Stimulated activated CD8-positive, alpha-beta memory T cell treated with anti-CD3 and anti-CD28 coated beads, Interleukin-15, amount 100 ng/mL, for 1 hour (primary cell): ENCODE measurements around the gene CLNK.
"Not testable (repeated sequence)": the region's sequence is repeated elsewhere in the genome, so short reads cannot be mapped to it uniquely, and the experiment has no call there.

Experiments used
- DNase-seq: peaks from one replicate; pipeline ENCODE4 v3.0.0-alpha.2; 2020; ENCODE audit warnings: low read depth

The CLNK gene

DNA sequence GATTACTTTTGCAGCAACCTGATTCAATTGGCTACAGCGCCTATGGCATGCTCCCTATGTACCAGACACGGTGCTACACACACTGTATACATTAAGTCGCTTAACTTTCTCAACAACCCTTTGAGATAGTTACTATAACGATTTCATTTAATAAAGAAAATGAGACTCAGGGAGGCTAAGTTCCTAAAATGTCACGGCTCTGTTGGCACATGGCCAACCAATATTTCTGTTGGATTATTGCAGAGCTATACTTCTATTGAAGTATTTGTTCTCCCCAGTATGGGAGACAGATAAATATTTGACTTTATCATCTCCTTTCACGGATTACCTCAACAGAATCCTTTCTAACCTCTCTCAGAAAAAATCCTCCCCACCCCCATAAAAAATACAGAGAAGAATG lies 25.3 kb downstream of the CLNK start:
- DNase-seq = no peak

DNA sequence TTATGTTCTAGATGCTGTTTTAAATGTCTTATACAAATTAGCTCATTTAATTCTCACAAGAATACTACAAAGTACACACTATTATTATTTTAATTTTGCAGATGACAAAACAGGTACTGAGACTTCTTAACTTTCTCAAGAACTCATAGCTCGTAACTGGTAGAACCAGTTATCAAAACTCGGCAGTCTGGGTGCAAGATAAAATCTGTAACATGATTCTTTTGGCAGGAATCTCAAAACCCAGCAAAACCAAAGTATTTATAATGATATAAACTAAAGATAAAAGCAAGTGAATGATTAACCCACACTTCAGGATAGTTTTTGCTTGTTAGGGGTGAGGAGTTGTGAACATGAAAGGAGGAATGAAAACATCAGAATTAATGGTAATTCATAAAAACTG lies 27.6 kb downstream of the CLNK start:
- no peak for DNase-seq

DNA sequence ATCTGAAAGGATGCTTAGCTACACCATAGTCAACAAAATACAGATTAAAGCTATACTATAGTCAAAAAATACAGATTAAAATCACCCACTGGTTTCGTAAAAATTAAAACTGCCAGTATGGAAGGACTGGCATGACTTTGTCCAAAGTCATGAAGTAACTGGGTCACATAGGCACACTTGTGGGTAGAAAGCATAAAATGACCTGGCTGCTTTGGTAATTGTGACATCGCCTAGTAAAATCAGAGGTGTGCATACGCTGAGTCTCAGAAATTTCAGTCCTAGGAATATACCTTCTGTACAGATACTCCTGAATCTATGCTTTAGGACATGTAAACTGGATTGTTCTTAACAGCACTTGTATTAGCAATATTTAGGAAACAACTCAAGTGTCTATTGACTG lies 28.1 kb downstream of the CLNK start:
- no peak for DNase-seq

DNA sequence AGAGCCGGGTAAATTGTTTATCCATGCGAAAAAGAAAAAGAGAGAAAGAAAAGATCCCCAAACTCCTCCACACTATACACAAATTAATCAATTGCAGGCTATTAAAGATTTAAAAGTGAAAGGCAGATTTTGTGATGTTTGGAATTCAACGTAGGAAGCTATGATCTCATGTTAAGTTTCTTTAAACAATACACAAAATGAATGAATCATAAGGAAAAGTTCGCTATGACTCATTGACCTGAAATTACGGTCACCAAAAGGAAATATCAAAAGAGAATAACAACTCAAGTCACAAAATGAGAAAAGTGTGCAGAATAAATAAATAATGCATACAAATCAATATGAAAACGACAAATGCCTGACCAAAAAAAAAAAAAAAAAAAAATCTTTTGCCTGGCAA lies 28.6 kb downstream of the CLNK start:
- DNase-seq = no peak

DNA sequence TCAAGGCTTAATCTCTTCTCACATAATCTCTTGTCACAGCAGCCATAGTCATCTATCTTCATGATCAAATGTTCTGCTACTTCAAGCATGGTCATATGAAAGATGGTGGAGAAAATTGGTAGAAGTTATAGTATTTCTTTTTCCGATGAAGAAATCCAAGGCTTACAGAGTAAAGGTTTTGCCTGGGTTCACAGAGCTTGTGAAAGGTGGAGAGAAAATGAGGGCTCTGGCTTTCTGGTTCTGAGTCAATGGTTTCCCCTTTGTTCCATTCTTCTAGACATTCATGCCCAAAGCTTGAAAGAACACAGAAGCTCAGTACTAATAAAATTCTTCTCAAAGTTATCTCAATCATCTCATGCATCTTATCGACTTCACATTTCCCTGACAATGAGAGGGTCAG lies 36.1 kb downstream of the CLNK start:
- no peak for DNase-seq

DNA sequence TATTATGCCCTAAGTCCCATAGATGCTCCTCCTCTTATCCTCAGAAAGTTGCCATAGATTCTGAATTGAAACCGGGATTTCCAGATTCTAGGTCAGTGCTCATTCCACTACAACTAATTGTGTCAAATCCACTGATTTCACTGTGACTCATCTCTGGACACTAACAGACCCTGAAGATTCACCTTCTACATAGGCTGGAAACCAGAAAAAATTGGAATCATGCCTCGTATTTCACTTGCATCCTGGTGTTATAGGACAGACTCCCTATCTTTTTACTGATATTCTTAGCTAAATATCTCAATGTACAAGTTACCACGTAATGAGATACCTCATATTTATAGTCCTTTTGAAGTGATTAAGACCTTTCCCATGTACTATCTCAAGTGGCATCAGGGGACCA lies 36.7 kb downstream of the CLNK start:
- no peak for DNase-seq

DNA sequence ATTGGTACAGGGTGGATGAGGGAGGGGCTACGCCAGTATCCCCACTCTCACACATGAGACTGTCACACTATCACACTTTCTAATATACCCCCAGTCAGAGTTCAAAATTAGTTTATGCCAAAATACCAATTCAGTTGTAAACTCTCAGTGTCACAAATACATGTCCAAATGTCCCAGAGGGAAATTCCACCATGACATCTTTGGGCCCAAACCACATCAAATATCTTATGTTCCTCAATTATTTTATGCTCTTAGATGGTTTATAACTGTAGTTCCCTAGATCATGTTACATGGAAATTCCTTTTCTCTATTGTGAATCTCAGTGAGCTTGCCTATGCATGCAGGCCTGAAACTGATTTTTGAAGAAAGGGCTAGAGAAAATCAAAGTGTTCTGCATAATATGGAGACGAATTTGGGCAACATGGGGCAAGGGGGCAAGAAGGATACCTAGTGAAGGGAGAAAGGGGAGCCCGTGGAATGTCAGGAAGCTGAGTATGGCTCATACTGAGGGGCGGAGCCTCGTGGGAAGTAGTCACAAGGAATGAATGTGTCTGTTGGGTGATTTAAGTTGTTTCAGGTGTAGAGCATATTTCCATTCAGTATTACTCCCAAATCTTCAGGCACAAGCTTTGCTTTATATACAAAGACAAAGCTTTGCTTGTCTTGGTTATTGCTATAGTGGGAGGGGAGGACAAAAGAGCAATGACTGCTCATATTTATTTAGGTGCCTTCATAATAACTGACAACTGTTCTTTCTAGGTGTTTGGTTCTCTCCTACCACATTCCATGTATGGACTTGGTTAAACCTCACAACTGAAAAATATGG lies 40.8 kb downstream of the CLNK start:
- DNase-seq = no peak

DNA sequence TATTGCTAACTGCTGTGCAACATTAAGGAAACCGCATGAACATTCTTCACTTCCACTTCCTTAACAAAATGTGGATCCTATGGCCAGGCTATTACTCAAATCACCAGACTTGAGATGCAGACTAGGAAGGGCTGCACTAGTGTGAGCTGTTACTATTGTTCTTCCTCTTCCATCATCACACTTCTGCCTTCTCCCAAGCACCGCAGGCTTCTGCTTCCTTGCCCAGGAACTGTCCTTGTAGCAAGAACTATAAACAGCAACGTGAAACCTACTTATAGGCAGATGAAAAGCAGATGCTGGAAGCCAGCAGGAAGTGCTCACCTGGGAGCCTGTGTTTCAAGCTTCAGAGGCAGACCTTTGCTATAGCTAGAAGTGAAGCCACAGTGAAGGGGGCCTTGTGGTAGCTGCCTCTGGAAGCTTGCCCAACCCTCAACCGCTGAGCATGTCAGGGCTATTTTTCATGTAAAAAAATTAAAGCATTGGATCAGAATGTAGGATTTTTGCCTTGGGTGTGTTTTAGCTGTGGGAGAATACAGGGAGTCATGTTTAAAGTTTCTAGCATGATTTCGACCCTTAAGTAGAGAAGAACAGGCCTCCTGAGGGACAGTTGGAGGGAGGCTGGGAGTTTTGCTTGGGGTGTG lies 43.9 kb downstream of the CLNK start:
- no peak for DNase-seq

DNA sequence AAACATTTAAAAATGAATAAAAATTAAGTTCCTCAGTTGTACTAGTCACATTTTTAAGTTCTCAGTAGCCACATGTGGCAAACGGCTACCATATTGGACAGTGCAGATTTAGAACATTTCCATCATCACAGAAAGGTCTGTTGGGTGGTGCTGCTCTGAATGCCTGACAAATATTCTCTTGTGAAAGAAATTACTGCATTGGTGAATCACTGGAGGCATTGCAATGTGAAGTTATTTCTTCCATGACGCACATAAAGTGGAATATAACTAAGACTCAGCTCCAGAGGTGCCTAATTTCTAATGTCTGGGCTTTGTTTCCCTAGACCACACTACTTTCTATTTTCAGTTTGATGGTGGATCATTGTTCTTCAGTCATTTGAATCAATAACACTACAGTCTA lies 44.9 kb downstream of the CLNK start:
- DNase-seq = no peak

DNA sequence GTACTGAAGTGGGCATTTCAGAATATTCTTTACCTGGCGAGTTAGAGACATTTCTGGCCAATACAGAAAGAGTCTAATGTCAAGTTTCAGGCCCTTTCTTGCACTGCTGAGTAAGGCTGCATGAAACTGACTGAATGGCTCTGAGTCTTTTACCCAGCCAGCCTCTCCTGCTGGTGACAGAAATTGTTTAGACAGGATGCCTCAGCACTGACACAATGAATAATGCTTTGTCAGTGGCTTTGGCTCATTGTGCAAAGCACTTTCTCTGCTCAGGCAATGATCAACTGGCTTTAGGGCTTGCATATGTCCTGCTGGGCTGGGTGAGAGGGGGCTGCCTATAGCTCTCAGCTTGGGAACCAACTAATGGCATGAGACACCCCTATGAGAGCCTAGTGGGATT lies 45.5 kb downstream of the CLNK start:
- no peak for DNase-seq

DNA sequence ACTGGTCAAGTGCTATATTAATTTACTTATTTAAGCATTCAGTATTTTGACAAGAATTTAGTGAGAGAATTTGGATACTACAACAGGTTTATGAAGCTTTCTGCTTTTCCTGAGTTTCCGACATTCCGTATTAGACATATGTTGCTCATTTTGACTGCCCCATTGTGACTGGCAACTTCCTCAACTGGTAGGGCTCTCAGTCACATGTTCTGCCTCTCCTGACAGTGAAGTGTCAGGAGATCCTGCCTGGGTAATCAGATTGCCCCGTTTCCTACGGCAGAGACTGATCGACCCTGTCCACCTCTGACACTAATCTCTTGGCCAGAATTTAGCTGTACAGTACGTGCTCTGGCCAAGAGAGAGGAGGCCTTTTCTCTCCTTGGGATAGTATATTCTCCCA lies 49.5 kb downstream of the CLNK start:
- no peak for DNase-seq

DNA sequence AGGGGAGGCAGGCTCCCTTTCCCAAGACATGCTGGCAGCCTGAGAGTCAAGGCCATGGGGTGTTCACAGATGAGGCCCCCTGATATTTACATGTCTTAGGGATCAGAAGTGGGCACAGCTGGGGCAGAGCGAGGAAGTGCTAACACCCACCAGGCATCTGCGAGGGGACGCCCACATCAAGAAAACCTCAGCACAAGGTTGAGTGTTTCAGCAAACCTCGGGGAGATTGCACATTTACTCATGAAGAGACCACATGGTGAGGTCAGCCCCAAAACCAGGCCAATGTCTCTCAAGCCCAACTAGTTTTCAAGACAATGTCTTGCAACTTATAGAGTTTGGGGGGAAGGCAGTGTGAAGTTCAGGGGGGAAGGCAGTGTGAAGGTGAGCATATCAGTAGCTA lies 55.2 kb downstream of the CLNK start:
- DNase-seq = no peak

DNA sequence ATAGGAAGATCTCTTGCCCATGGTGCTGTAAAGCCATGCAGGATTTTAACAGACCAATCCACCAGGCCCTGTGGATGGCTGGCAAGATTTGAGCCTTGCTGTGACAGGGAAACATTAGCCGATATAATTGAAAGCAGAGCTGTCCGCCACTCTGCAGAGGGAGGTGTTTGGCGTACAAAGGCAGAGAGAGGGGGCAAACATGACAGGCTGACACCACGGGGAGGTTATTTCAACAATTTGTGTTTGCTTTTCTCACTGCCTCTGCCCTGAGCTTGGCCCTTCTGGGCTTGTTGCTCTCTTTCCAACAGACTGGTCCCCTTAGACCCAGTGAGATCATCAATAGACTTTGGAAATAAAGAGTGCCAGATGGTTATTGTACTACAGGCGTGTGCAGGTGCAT lies 59.4 kb downstream of the CLNK start:
- no peak for DNase-seq

DNA sequence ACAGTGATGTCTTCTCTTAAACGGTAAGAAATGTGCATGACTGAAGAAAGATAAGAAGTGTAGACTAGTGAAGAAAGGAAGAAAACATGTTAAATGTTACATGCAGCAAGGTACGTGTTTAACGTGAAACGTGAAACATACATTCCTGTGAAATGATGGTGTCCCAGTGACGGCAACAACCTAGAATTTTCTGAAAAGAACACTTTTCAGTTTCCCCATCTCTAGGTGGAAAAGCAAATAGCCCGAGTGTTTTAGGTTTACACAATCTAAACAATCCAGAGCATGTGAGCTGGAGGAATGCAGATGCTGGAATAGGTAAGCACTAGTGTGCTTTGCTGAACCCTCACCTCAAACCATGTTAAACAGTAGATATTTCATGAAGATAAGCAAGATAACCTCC lies 60.7 kb downstream of the CLNK start:
- DNase-seq = no peak

DNA sequence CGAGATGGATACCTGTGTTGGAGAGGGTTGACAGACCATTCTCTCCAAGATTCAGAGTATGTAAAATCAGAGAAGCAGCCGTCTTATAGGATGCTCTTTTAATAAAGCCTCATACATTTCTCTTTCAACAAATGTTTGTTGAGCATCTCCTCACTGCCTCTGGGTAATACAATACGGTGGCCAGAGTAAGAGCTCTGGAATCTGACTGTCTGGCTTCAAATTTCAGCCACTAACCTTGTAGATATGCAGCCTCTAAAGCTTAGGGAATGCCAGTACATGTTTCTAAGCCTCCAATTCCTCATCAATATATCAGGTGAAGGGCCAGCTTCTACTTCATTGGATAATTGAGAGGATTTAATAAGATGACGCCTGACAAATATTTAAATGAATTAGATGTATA lies 61.3 kb downstream of the CLNK start:
- DNase-seq = no peak

DNA sequence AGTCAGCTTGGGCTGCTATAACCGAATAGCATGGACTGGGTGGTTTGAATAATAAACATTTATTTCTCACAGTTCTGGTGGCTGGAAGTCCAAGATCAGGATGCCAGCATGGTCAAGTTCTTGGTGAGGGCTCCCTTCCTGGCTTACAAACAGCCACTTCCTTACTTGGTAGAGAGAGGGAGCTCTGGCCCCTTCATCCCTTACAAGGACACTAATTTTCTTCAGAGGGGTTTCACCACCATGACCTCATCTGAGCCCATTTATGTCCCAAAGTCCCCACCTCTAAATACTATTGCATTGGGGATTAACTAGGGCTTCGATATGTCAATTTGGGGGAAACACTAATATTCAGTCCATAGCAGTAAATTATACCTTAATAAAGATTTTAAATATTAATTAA lies 61.8 kb downstream of the CLNK start:
- DNase-seq = no peak

DNA sequence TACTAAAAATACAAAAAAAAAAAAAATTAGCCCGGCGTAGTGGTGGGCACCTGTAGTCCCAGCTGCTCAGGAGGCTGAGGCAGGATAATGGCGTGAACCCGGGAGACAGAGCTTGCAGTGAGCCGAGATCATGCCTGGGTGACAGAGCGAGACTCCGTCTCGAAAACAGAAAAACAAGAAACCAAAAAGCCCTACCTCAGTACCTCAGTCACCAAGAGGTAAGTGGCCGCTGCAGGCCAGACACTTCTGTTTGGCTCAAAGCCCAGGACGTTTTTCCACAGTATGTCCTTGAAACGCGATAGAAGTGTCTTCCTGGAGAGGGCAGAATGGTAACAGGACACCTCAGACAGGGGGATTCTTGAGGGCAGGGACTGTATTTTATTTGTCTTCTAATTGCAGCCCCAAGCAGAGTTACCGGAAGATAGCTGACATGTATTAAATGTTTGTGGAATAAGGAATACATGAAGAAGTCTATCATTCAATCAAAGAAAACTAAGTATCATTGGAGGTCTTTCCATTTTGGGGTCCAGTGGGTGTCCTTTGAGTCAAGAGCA lies 63.6 kb downstream of the CLNK start:
- DNase-seq = no peak

DNA sequence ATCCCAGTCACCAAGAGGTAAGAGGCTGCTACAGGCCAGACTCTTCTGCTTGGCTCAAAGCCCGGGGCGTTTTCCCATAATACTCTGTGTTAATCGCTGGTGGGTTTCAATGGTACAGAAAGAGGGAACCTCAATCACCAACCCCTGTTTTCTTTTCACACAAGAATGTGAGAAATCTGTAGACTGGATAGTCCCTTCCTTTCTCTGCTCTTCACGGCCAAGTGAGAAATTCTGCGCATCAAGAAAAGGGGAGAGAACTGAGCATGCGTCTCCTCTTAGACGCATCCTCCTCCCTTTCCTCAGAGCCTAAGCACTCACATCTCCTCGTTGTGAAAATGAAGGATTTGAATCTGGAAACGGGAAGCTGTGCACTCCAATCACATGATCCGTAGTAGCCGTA lies 64.7 kb downstream of the CLNK start:
- no peak for DNase-seq

DNA sequence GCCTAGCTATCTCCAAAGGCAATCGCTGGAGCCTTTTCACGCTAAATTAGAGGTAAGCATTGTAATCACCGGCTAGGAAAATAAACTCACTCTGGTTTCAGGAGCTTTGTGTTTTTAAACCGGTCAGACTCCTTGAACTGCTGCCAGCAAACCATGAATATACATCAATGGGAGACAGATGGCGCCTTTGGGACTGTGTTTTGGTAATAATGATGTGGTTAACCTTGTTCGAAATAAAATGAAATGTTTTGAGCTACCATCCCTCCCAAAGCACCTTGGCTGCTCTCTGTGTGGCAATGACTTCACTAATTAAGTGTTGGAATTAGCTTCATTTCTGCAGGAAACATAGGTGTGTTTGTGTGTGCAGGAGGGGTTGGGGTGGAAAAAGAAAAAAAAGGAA lies 65.3 kb downstream of the CLNK start:
- no peak for DNase-seq

DNA sequence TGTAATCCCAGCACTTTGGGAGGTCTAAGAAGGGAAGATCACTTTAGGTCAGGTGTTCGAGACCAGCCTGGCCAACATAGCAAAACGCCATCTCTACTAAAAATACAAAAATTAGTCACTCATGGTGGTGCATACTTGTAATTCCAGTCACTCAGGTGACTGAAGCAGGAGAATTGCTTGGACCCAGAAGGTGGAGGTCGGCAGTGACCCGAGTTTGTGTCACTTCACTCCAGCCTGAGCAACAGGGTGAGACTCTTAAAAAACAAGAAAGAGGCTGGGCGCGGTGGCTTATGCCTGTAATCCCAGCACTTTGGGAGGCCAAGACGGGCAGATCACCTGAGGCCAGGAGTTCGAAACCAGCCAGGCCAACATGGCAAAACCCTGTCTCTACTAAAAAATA lies 69.6 kb downstream of the CLNK start:
- DNase-seq = not testable (repeated sequence)

DNA sequence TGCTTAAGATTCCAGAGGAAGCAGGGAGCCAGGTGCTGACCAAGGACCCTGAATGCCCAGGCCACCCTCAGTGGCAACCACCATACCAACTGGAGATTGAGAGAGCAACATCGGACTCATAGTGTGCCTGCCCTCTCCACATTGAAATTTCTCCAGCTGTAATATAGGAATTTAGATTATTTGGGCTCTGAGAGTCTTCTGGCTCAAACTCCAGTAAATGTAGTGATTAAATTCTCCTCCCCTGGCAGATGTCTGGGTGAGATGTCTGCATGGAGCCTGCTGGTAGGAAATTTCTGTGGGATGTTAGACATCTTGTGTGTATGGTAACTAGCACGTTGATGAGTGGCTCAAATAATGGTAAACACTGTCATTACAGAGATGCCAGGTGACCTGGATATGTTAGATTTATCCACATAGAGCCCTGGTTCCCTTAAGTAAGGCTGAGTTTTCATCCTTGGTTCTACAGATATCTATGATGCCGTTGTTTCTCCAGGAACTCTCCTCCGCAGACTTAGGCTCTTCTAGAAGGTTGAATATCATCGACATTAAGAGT lies 70.6 kb downstream of the CLNK start:
- DNase-seq = no peak

DNA sequence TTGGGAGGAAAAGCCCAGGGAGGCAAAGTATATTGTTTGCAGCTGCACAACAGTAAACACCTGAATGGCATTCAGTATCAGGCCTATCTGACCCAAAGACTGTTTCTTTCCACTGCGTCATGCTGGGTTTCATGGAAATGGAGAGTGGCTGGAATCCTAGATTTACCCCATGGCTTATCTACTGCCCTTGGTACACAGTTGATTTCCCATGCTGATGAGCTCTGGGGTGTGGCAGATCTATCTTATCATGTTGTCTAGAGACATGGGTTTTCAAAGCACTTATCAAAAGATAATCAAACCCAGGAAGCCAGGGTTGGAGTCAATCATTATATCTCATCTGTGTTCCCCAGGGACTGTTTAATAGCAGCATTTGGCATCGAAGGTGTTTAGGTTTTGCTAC lies 72.1 kb downstream of the CLNK start:
- no peak for DNase-seq

DNA sequence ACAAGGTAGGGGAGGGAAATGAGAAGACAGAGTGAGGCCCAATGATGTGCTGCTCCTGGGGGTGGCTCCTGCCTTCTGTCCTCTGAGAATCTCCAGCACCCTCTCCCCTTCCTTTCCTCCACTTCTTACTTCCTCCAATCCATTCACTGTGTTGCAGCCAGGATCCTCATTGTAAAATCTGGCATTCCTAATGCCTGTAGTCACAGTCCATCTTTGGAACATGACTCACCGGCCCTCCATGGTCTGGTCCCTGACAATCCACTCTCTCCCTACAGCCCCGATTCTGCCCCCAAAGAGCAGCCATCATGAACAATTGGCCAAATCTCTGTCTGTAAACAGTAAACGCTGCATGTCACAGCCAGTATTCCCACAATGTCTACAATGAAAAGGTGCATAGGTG lies 72.9 kb downstream of the CLNK start:
- DNase-seq = no peak
